Ectodermal cell (in vitro differentiated cells): ENCODE results near the gene TEFM.
"Not testable (repeated sequence)": the region's sequence is repeated elsewhere in the genome, so short reads cannot be mapped to it uniquely, and the experiment has no call there.

ENCODE experiments used
- H3K27ac ChIP-seq: 2 replicates; pipeline ENCODE4 v1.7.0; 2013; ENCODE audit warnings: mild to moderate bottlenecking, low read depth, low read length; ENCODE audit not compliant: insufficient read depth, poor library complexity, severe bottlenecking
- H3K27me3 ChIP-seq: 2 replicates; pipeline ENCODE4 v1.7.0; 2013; ENCODE audit warnings: mild to moderate bottlenecking, low read length; ENCODE audit not compliant: insufficient read depth, control insufficient read depth, poor library complexity, severe bottlenecking
- H3K36me3 ChIP-seq: one replicate; pipeline ENCODE4 v1.7.0; 2013; ENCODE audit warnings: low read length; ENCODE audit not compliant: control insufficient read depth, insufficient read depth
- H3K4me1 ChIP-seq: one replicate; pipeline ENCODE4 v1.7.0; 2013; ENCODE audit warnings: low read length; ENCODE audit not compliant: control insufficient read depth, insufficient read depth
- H3K4me3 ChIP-seq: 2 replicates; pipeline ENCODE4 v1.7.0; 2013; ENCODE audit warnings: low read depth, low read length, control low read depth; ENCODE audit not compliant: insufficient read depth
- H3K9me3 ChIP-seq: 2 replicates; pipeline ENCODE4 v1.7.0; 2013; ENCODE audit warnings: mild to moderate bottlenecking, low read length, moderate library complexity; ENCODE audit not compliant: control insufficient read depth
- WGBS, 2 experiments: methylation state at CpG; one replicate each; pipeline ENCODE4 v1.1.7; 2013; ENCODE audit warnings: missing lambda C conversion rate in 2 of 2; 5-methylcytosine and 5-hydroxymethylcytosine counted together

Gene TEFM

GRCh38 chr17:30931582-30931981, 25.5 kb upstream of the TEFM start:
- 92 to 93% methylated on average over 8 of the region's 8 CpGs for WGBS, 2 experiments
- not testable (repeated sequence) for H3K4me3 ChIP-seq, H3K27ac ChIP-seq, H3K27me3 ChIP-seq, H3K9me3 ChIP-seq, H3K4me1 ChIP-seq, H3K36me3 ChIP-seq

- no peaks in the 10 kb centered on the region for H3K36me3 ChIP-seq
- H3K27ac ChIP-seq, result no peak overlapping the region
- no peaks in the 10 kb centered on the region for H3K9me3 ChIP-seq
- no peaks in the 10 kb centered on the region for H3K4me1 ChIP-seq
- WGBS, 2 experiments, result 94 to 96% methylated on average over 3 of the region's 3 CpGs
- peaks cover 11% of the 10 kb centered on the region for H3K27me3 ChIP-seq
- no peak overlapping the region for H3K4me3 ChIP-seq
Measured at GRCh38 chr17:30930495-30930894, 24.5 kb upstream of the TEFM start.

- peaks cover 13% of the 10 kb centered on the region for H3K27me3 ChIP-seq
- 90 to 91% methylated on average over 2 of the region's 3 CpGs for WGBS, 2 experiments
- not testable (repeated sequence) for H3K4me1 ChIP-seq, H3K36me3 ChIP-seq, H3K4me3 ChIP-seq, H3K27ac ChIP-seq, H3K9me3 ChIP-seq
Measured at GRCh38 chr17:30929861-30930260, 23.8 kb upstream of the TEFM start.

GRCh38 chr17:30929081-30929633, 23.1 kb upstream of the TEFM start:
- 74 to 76% methylated on average over 8 of the region's 8 CpGs for WGBS, 2 experiments
- no peak overlapping the region for H3K27ac ChIP-seq
- H3K27me3 ChIP-seq, result peaks cover 20% of the 10 kb centered on the region
- no peaks in the 10 kb centered on the region for H3K36me3 ChIP-seq
- H3K4me3 ChIP-seq, result no peak overlapping the region
- H3K9me3 ChIP-seq, result no peaks in the 10 kb centered on the region
- H3K4me1 ChIP-seq, result no peaks in the 10 kb centered on the region

- no peak overlapping the region for H3K27ac ChIP-seq
- H3K27me3 ChIP-seq, result peaks cover 26% of the 10 kb centered on the region
- WGBS, 2 experiments, result 79 to 80% methylated on average over 3 of the region's 3 CpGs
- no peaks in the 10 kb centered on the region for H3K9me3 ChIP-seq
- H3K4me1 ChIP-seq, result no peaks in the 10 kb centered on the region
- H3K4me3 ChIP-seq, result no peak overlapping the region
- H3K36me3 ChIP-seq, result no peaks in the 10 kb centered on the region
Measured at GRCh38 chr17:30928584-30928983, 22.5 kb upstream of the TEFM start.

- Histone ChIP-seq H3K4me3 (no peak overlapping the region), H3K27ac (no peak overlapping the region), H3K4me1 (no peaks in the 10 kb centered on the region), H3K9me3 (no peaks in the 10 kb centered on the region), H3K36me3 (no peaks in the 10 kb centered on the region), H3K27me3 (peaks cover 34% of the 10 kb centered on the region)
- 94 to 95% methylated on average over 5 of the region's 5 CpGs for WGBS, 2 experiments
Measured at GRCh38 chr17:30927756-30928155, 21.7 kb upstream of the TEFM start.

- H3K4me3 ChIP-seq, result no peak overlapping the region
- no peak overlapping the region for H3K27ac ChIP-seq
- H3K36me3 ChIP-seq, result no peaks in the 10 kb centered on the region
- peaks cover 47% of the 10 kb centered on the region for H3K27me3 ChIP-seq
- H3K9me3 ChIP-seq, result no peaks in the 10 kb centered on the region
- peaks cover 6% of the 10 kb centered on the region for H3K4me1 ChIP-seq
- WGBS, 2 experiments, result 79 to 90% methylated on average over 6 of the region's 6 CpGs
Measured at GRCh38 chr17:30926516-30926915, 20.5 kb upstream of the TEFM start.

- Histone ChIP-seq H3K4me1 (peaks cover 9% of the 10 kb centered on the region), H3K9me3 (no peaks in the 10 kb centered on the region), H3K4me3 (no peak overlapping the region), H3K36me3 (no peaks in the 10 kb centered on the region), H3K27me3 (peaks cover 59% of the 10 kb centered on the region), H3K27ac (no peak overlapping the region)
- WGBS, 2 experiments, result 85 to 87% methylated on average over 2 of the region's 2 CpGs
Measured at GRCh38 chr17:30924341-30924740, 18.3 kb upstream of the TEFM start.

GRCh38 chr17:30922235-30923030, 16.4 kb upstream of the TEFM start:
- H3K36me3 ChIP-seq, result no peaks in the 10 kb centered on the region
- peak overlapping the region; percentile 41 for H3K4me3 ChIP-seq
- peaks cover 9% of the 10 kb centered on the region for H3K4me1 ChIP-seq
- H3K27ac ChIP-seq, result no peak overlapping the region
- H3K9me3 ChIP-seq, result no peaks in the 10 kb centered on the region
- H3K27me3 ChIP-seq, result peaks cover 59% of the 10 kb centered on the region
- 10 to 11% methylated on average over 66 of the region's 66 CpGs for WGBS, 2 experiments

GRCh38 chr17:30921544-30922196, 15.6 kb upstream of the TEFM start, which contains the start of gene ADAP2:
Gene ADAP2 (plus strand): TSS chr17:30921945. CDS start chr17:30922015, 70 bp downstream.
- Histone ChIP-seq H3K36me3 (no peaks in the 10 kb centered on the region), H3K27me3 (peaks cover 57% of the 10 kb centered on the region), H3K27ac (no peak within 1 kb of the TSS), H3K9me3 (no peaks in the 10 kb centered on the region), H3K4me1 (peaks cover 9% of the 10 kb centered on the region), H3K4me3 (peak within 1 kb of the TSS; percentile 41)
- WGBS, 2 experiments, result 3% methylated on average over 60 of the region's 60 CpGs
